ENCODE measurements around the gene CDH4. TPM values are rescaled to one million over a fixed set of nuclear protein-coding genes. Genes with fewer than 3 reads are reported as not detected.

CDH4 gene
- polyA plus RNA-seq, 1 donor from 2014 or later, result not detected

GRCh38 chr20:61576372-61576771, 324.3 kb downstream of the CDH4 start:
- Mint-ChIP-seq H3K9me3 (peaks cover 0 to 2% (median 0%) of the 10 kb centered on the region in 3 donors), H3K4me1 (peaks cover 0 to 2% (median 0%) of the 10 kb centered on the region in 3 donors), H3K27me3 (no peaks in the 10 kb centered on the region), H3K27ac (no peak overlapping the region), H3K36me3 (no peaks in the 10 kb centered on the region), H3K4me3 (no peak overlapping the region)

GRCh38 chr20:61577065-61577464, 325.0 kb downstream of the CDH4 start:
- H3K36me3 Mint-ChIP-seq, result peaks cover 1% of the 10 kb centered on the region
- peaks cover 0 to 2% (median 0%) of the 10 kb centered on the region in 3 donors for H3K9me3 Mint-ChIP-seq
- H3K27ac Mint-ChIP-seq, result no peak overlapping the region
- H3K27me3 Mint-ChIP-seq, result no peaks in the 10 kb centered on the region
- peaks cover 0 to 2% (median 0%) of the 10 kb centered on the region in 3 donors for H3K4me1 Mint-ChIP-seq
- H3K4me3 Mint-ChIP-seq, result no peak overlapping the region

- Mint-ChIP-seq H3K27me3 (no peaks in the 10 kb centered on the region), H3K27ac (no peak overlapping the region), H3K4me3 (no peak overlapping the region), H3K4me1 (peaks cover 0 to 2% (median 0%) of the 10 kb centered on the region in 3 donors), H3K36me3 (peaks cover 1% of the 10 kb centered on the region), H3K9me3 (peaks cover 0 to 2% (median 2%) of the 10 kb centered on the region in 3 donors)
Measured at GRCh38 chr20:61579908-61580307, 327.8 kb downstream of the CDH4 start.

GRCh38 chr20:61580958-61581824, 329.1 kb downstream of the CDH4 start:
- Mint-ChIP-seq H3K4me3 (no peak overlapping the region), H3K9me3 (peaks cover 0 to 2% (median 2%) of the 10 kb centered on the region in 3 donors), H3K4me1 (no peaks in the 10 kb centered on the region), H3K27ac (no peak overlapping the region), H3K27me3 (no peaks in the 10 kb centered on the region), H3K36me3 (peaks cover 1% of the 10 kb centered on the region)

- no peak overlapping the region for H3K4me3 Mint-ChIP-seq
- peaks cover 1% of the 10 kb centered on the region for H3K36me3 Mint-ChIP-seq
- no peaks in the 10 kb centered on the region for H3K27me3 Mint-ChIP-seq
- H3K9me3 Mint-ChIP-seq, result peaks cover 0 to 2% (median 2%) of the 10 kb centered on the region in 3 donors
- no peak overlapping the region for H3K27ac Mint-ChIP-seq
- no peaks in the 10 kb centered on the region for H3K4me1 Mint-ChIP-seq
Measured at GRCh38 chr20:61581825-61582188, 329.7 kb downstream of the CDH4 start.

GRCh38 chr20:61582196-61582923, 330.3 kb downstream of the CDH4 start:
- H3K9me3 Mint-ChIP-seq, result peaks cover 0 to 2% (median 2%) of the 10 kb centered on the region in 3 donors
- no peaks in the 10 kb centered on the region for H3K4me1 Mint-ChIP-seq
- no peak overlapping the region for H3K27ac Mint-ChIP-seq
- peaks cover 1% of the 10 kb centered on the region for H3K36me3 Mint-ChIP-seq
- no peaks in the 10 kb centered on the region for H3K27me3 Mint-ChIP-seq
- H3K4me3 Mint-ChIP-seq, result no peak overlapping the region

- Mint-ChIP-seq H3K9me3 (peaks cover 0 to 2% (median 2%) of the 10 kb centered on the region in 3 donors), H3K4me3 (no peak overlapping the region), H3K36me3 (peaks cover 1% of the 10 kb centered on the region), H3K4me1 (no peaks in the 10 kb centered on the region), H3K27ac (no peak overlapping the region), H3K27me3 (no peaks in the 10 kb centered on the region)
Measured at GRCh38 chr20:61583356-61583755, 331.3 kb downstream of the CDH4 start.

GRCh38 chr20:61584851-61585250, 332.8 kb downstream of the CDH4 start:
- Mint-ChIP-seq H3K27ac (no peak overlapping the region), H3K4me1 (no peaks in the 10 kb centered on the region), H3K36me3 (peaks cover 1% of the 10 kb centered on the region), H3K27me3 (no peaks in the 10 kb centered on the region), H3K9me3 (peaks cover 0 to 5% (median 3%) of the 10 kb centered on the region in 3 donors), H3K4me3 (no peak overlapping the region)

GRCh38 chr20:61585764-61586163, 333.7 kb downstream of the CDH4 start:
- Mint-ChIP-seq H3K36me3 (peaks cover 1% of the 10 kb centered on the region), H3K27me3 (no peaks in the 10 kb centered on the region), H3K4me1 (no peaks in the 10 kb centered on the region), H3K4me3 (no peak overlapping the region), H3K27ac (no peak overlapping the region), H3K9me3 (peaks cover 0 to 5% (median 3%) of the 10 kb centered on the region in 3 donors)

- Mint-ChIP-seq H3K4me1 (no peaks in the 10 kb centered on the region), H3K27ac (no peak overlapping the region), H3K36me3 (no peaks in the 10 kb centered on the region), H3K4me3 (no peak overlapping the region), H3K27me3 (no peaks in the 10 kb centered on the region), H3K9me3 (peaks cover 0 to 13% (median 3%) of the 10 kb centered on the region in 3 donors)
Measured at GRCh38 chr20:61587036-61587435, 335.0 kb downstream of the CDH4 start.

GRCh38 chr20:61587681-61588289, 335.7 kb downstream of the CDH4 start:
- Mint-ChIP-seq H3K27me3 (no peaks in the 10 kb centered on the region), H3K27ac (no peak overlapping the region), H3K4me1 (no peaks in the 10 kb centered on the region), H3K4me3 (no peak overlapping the region), H3K9me3 (peaks cover 0 to 19% (median 8%) of the 10 kb centered on the region in 3 donors), H3K36me3 (no peaks in the 10 kb centered on the region)

- Mint-ChIP-seq H3K27ac (no peak overlapping the region), H3K4me3 (no peak overlapping the region), H3K27me3 (no peaks in the 10 kb centered on the region), H3K4me1 (no peaks in the 10 kb centered on the region), H3K36me3 (peaks cover 2% of the 10 kb centered on the region), H3K9me3 (peaks cover 3 to 24% (median 8%) of the 10 kb centered on the region in 3 donors)
Measured at GRCh38 chr20:61588411-61589385, 336.6 kb downstream of the CDH4 start.

- peaks cover 3 to 24% (median 8%) of the 10 kb centered on the region in 3 donors for H3K9me3 Mint-ChIP-seq
- no peak overlapping the region for H3K27ac Mint-ChIP-seq
- H3K4me1 Mint-ChIP-seq, result no peaks in the 10 kb centered on the region
- peaks cover 2% of the 10 kb centered on the region for H3K36me3 Mint-ChIP-seq
- no peaks in the 10 kb centered on the region for H3K27me3 Mint-ChIP-seq
- no peak overlapping the region for H3K4me3 Mint-ChIP-seq
Measured at GRCh38 chr20:61590236-61590635, 338.2 kb downstream of the CDH4 start.

- Mint-ChIP-seq H3K36me3 (peaks cover 2% of the 10 kb centered on the region), H3K9me3 (peaks cover 3 to 33% (median 16%) of the 10 kb centered on the region in 3 donors), H3K27me3 (no peaks in the 10 kb centered on the region), H3K4me3 (no peak overlapping the region), H3K27ac (no peak overlapping the region), H3K4me1 (no peaks in the 10 kb centered on the region)
Measured at GRCh38 chr20:61593516-61593915, 341.5 kb downstream of the CDH4 start.
